ENCODE measurements around the gene PC. TPM values are rescaled to one million over a fixed set of nuclear protein-coding genes. Genes with fewer than 3 reads are reported as not detected.

The PC gene
- total RNA-seq, 1 experiment from 2014 or later, result 40.5 TPM

DNA sequence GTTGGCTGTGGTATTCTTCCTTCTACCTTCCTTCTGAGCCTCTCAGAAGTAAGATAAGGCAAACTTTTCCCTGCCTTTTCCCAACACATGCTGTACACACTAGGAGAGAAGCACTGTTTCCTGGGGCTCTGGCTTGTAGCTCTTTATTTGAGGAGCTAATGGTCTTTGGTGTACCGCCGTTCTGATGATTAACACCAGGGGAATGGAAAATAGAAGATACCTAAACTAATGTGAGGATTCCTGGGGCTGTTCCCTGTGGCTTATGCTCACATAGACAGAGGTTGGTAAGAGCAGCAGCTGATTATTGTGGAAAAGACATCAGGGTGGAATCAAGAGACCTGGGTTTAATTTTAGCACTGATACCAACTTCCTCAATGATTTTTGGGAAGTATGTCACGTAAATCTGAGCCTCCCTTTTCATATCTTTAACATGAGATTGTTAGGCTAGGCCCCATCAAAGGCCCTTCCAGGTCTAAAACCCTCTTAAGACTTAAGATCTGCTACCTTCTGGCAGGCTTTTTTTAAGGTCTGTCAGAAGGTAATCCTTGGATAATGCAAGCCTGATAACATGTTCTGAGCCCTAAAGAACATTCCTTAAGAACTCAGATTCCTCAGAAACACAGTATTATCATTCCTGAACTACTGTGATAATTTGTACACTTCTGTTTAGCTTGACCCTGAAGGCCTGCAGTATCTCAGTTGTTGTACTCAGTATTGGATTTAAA is 139.8 kb downstream of the PC start:
- Mint-ChIP-seq H3K36me3 (ENCODE audit: insufficient read depth, unreplicated experiment) (peaks cover 5% of the 10 kb centered on the region), H3K4me3 (ENCODE audit: low read depth, unreplicated experiment) (no peak overlapping the region)

DNA sequence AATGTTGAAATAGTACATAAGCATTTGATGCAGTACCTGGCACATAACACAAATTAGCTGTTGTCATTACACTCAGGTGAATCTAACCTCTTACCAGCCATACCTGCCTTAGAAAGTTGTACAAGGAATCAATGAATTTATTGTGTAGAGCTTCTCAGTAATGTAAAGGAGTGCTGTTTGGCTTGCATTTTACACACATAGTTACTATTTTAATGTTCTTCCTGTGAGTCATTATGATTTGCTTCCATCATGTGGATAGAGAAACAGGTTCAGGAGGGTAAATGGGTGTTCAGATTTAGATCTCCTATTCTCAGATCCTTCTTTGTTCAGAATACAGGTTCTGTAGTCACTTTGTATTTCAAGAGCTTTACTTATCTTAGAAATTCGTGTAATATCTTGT is 142.5 kb downstream of the PC start:
- no peak for DNase-seq
- H3K4me3 Mint-ChIP-seq (ENCODE audit: low read depth, unreplicated experiment), result no peak overlapping the region
- CTCF ChIA-PET, result interaction anchor here (0.8 to 1.1 kb wide), 2 partner anchors 20 to 27 kb away, joined by 3 to 4 read pairs; no protein-coding TSS in a partner anchor
- TF ChIP-seq CTCF (IDR thresholded peaks at IDR 0.05; ENCODE audit: unreplicated experiment), result no peak
- no peaks in the 10 kb centered on the region for H3K27me3 Mint-ChIP-seq (ENCODE audit: unreplicated experiment)
- intact Hi-C loops (cut with micrococcal nuclease; ENCODE audit: unreplicated experiment), result no loop called here
- H3K27ac Mint-ChIP-seq (ENCODE audit: unreplicated experiment), result peak overlapping the region; percentile 80
- no peaks in the 10 kb centered on the region for H3K36me3 Mint-ChIP-seq (ENCODE audit: insufficient read depth, unreplicated experiment)
- peaks cover 19% of the 10 kb centered on the region for H3K4me1 Mint-ChIP-seq (ENCODE audit: low read depth, unreplicated experiment)
- H3K9me3 Mint-ChIP-seq (ENCODE audit: low read depth, unreplicated experiment), result no peaks in the 10 kb centered on the region
- no TSS peak for BruUV-seq (replicated peaks)

More for the DNA sequence above, 139.8 kb downstream of the PC start:
- DNase-seq, result no peak
- H3K4me1 Mint-ChIP-seq (ENCODE audit: low read depth, unreplicated experiment), result peaks cover 19% of the 10 kb centered on the region
- no peaks in the 10 kb centered on the region for H3K9me3 Mint-ChIP-seq (ENCODE audit: low read depth, unreplicated experiment)
- BruUV-seq (replicated peaks), result no TSS peak
- intact Hi-C loops (cut with micrococcal nuclease; ENCODE audit: unreplicated experiment), result no loop called here
- CTCF ChIA-PET, result interaction anchor here (0.7 kb wide), 1 partner anchor 232 kb away, joined by 3 read pairs; no protein-coding TSS in a partner anchor
- H3K27me3 Mint-ChIP-seq (ENCODE audit: unreplicated experiment), result no peaks in the 10 kb centered on the region
- H3K27ac Mint-ChIP-seq (ENCODE audit: unreplicated experiment), result no peak overlapping the region
- no peak for TF ChIP-seq CTCF (IDR thresholded peaks at IDR 0.05; ENCODE audit: unreplicated experiment)

GRCh38 chr11:66814678-66815077 is 143.5 kb downstream of the PC start:
- DNase-seq, result no peak
- intact Hi-C loops (cut with micrococcal nuclease; ENCODE audit: unreplicated experiment), result no loop called here
- H3K4me3 Mint-ChIP-seq (ENCODE audit: low read depth, unreplicated experiment), result no peak overlapping the region
- CTCF ChIA-PET, result no interaction called here
- H3K9me3 Mint-ChIP-seq (ENCODE audit: low read depth, unreplicated experiment), result no peaks in the 10 kb centered on the region
- BruUV-seq (replicated peaks), result no TSS peak
- H3K27ac Mint-ChIP-seq (ENCODE audit: unreplicated experiment), result no peak overlapping the region
- no peaks in the 10 kb centered on the region for H3K36me3 Mint-ChIP-seq (ENCODE audit: insufficient read depth, unreplicated experiment)
- no peaks in the 10 kb centered on the region for H3K27me3 Mint-ChIP-seq (ENCODE audit: unreplicated experiment)
- no peak for TF ChIP-seq CTCF (IDR thresholded peaks at IDR 0.05; ENCODE audit: unreplicated experiment)
- peaks cover 19% of the 10 kb centered on the region for H3K4me1 Mint-ChIP-seq (ENCODE audit: low read depth, unreplicated experiment)

DNA sequence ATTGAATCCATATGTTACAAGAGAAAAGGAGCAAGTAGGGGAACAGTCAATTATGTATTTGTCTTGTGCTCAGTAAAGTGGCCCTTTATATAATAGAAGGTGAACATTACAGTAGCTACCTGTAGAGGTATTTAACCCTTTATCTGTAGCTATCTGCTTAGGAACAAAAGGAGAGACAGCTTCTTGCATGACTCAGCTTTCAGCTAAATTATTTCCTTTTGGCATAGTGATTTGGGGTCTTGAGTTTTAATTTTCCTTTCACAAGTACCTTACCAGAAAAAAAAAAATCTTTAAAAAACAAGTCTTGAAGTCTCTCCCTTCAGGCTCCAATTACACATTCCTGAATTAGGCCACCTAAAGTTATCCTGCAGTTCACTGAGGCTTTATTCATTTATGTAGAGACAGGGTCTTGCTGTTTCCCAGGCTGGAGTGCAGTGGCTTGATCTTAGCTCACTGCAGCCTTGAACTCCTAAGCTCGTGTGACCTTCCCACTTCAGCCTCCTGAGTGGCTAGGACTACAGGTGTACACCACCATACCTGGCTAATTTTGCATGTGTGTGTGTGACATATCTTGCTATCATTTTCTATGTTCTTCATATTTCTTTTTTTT is 147.5 kb downstream of the PC start:
- CTCF ChIA-PET, result no interaction called here
- no peaks in the 10 kb centered on the region for H3K27me3 Mint-ChIP-seq (ENCODE audit: unreplicated experiment)
- no peak for DNase-seq
- TF ChIP-seq CTCF (IDR thresholded peaks at IDR 0.05; ENCODE audit: unreplicated experiment), result no peak
- intact Hi-C loops (cut with micrococcal nuclease; ENCODE audit: unreplicated experiment), result no loop called here
- no peaks in the 10 kb centered on the region for H3K9me3 Mint-ChIP-seq (ENCODE audit: low read depth, unreplicated experiment)
- H3K4me1 Mint-ChIP-seq (ENCODE audit: low read depth, unreplicated experiment), result peaks cover 13% of the 10 kb centered on the region
- no peak overlapping the region for H3K4me3 Mint-ChIP-seq (ENCODE audit: low read depth, unreplicated experiment)
- no peaks in the 10 kb centered on the region for H3K36me3 Mint-ChIP-seq (ENCODE audit: insufficient read depth, unreplicated experiment)
- BruUV-seq (replicated peaks), result no TSS peak
- no peak overlapping the region for H3K27ac Mint-ChIP-seq (ENCODE audit: unreplicated experiment)

All from Calu3 (cell line).